Measurements from ENCODE around the gene CEP63.

Gene CEP63

GRCh38 chr3:134485718-134486576, at the start of gene CEP63, which contains the start of gene ANAPC13:
Gene CEP63, plus strand, starts transcription at chr3:134486057. Its CDS starts 9,264 bp downstream, at chr3:134495321.
Gene ANAPC13, minus strand, starts transcription at chr3:134485985. Its CDS starts 3,081 bp downstream, at chr3:134482904.
- peak within 1 kb of the TSS; percentile 91 for H3K4me3 ChIP-seq (replicated peaks; ENCODE audit: low read depth, low read length)
- DNase-seq (ENCODE audit: low read depth) = peak; percentile 99
- no peak for TF ChIP-seq CTCF (IDR thresholded peaks at IDR 0.05; ENCODE audit: low read length, missing control alignments)

- TF ChIP-seq CTCF (IDR thresholded peaks at IDR 0.05; ENCODE audit: low read length, missing control alignments) = no peak
- no peak for DNase-seq (ENCODE audit: low read depth)
- no peak overlapping the region for H3K4me3 ChIP-seq (replicated peaks; ENCODE audit: low read depth, low read length)
Observed at GRCh38 chr3:134437211-134437752, 48.6 kb upstream of the CEP63 start.

GRCh38 chr3:134441321-134441720, 44.5 kb upstream of the CEP63 start:
- H3K4me3 ChIP-seq (replicated peaks; ENCODE audit: low read depth, low read length) = no peak overlapping the region
- TF ChIP-seq CTCF (IDR thresholded peaks at IDR 0.05; ENCODE audit: low read length, missing control alignments) = no peak
- DNase-seq (ENCODE audit: low read depth) = no peak

GRCh38 chr3:134441821-134442220, 44.0 kb upstream of the CEP63 start:
- H3K4me3 ChIP-seq (replicated peaks; ENCODE audit: low read depth, low read length) = no peak overlapping the region
- DNase-seq (ENCODE audit: low read depth) = peak; percentile 46
- no peak for TF ChIP-seq CTCF (IDR thresholded peaks at IDR 0.05; ENCODE audit: low read length, missing control alignments)

- TF ChIP-seq CTCF (IDR thresholded peaks at IDR 0.05; ENCODE audit: low read length, missing control alignments) = no peak
- no peak overlapping the region for H3K4me3 ChIP-seq (replicated peaks; ENCODE audit: low read depth, low read length)
- DNase-seq (ENCODE audit: low read depth) = no peak
Observed at GRCh38 chr3:134445095-134445494, 40.8 kb upstream of the CEP63 start.

- TF ChIP-seq CTCF (IDR thresholded peaks at IDR 0.05; ENCODE audit: low read length, missing control alignments) = no peak
- H3K4me3 ChIP-seq (replicated peaks; ENCODE audit: low read depth, low read length) = no peak overlapping the region
- DNase-seq (ENCODE audit: low read depth) = peak; percentile 94
Observed at GRCh38 chr3:134445636-134446035, 40.2 kb upstream of the CEP63 start.
